Stimulated activated memory B cell treated with anti-CD40 and anti-IgM and Interleukin-4, amounts not matched to agents 10 μg/mL and 1 μg/mL and 100 μg/mL, for 72 hours (primary cell): ENCODE data around the gene MIER2.

ENCODE experiments used
- ATAC-seq: fragments of 150-1000 bp; cut with Tn5 transposase; 2 replicates; pipeline ENCODE4 v1.10.0; 2021
- H3K27ac Mint-ChIP-seq: one replicate; pipeline ENCODE4 v1.8.0; 2022; ENCODE audit warnings: mild to moderate bottlenecking, mixed read lengths
- H3K27me3 Mint-ChIP-seq: one replicate; pipeline ENCODE4 v1.8.0; 2022; ENCODE audit warnings: mixed read lengths
- H3K36me3 Mint-ChIP-seq: one replicate; pipeline ENCODE4 v1.8.0; 2022; ENCODE audit warnings: mixed read lengths
- H3K4me1 Mint-ChIP-seq: one replicate; pipeline ENCODE4 v1.8.0; 2022; ENCODE audit warnings: mixed read lengths
- H3K4me3 Mint-ChIP-seq: one replicate; pipeline ENCODE4 v1.8.0; 2022; ENCODE audit warnings: mild to moderate bottlenecking, moderate library complexity, mixed read lengths
- H3K9me3 Mint-ChIP-seq: one replicate; pipeline ENCODE4 v1.8.0; 2022; ENCODE audit warnings: mixed read lengths

The MIER2 gene

GRCh38 chr19:335486-336066, 9.0 kb downstream of the MIER2 start:
- no peaks in the 10 kb centered on the region for H3K9me3 Mint-ChIP-seq
- H3K27ac Mint-ChIP-seq = no peak overlapping the region
- ATAC-seq = no peak
- H3K4me3 Mint-ChIP-seq = no peak overlapping the region
- H3K36me3 Mint-ChIP-seq = peaks cover 67% of the 10 kb centered on the region
- H3K27me3 Mint-ChIP-seq = no peaks in the 10 kb centered on the region
- H3K4me1 Mint-ChIP-seq = peaks cover 28% of the 10 kb centered on the region

GRCh38 chr19:335072-335471, 9.5 kb downstream of the MIER2 start:
- Mint-ChIP-seq H3K27me3 (no peaks in the 10 kb centered on the region), H3K27ac (no peak overlapping the region), H3K9me3 (no peaks in the 10 kb centered on the region), H3K36me3 (peaks cover 66% of the 10 kb centered on the region), H3K4me3 (no peak overlapping the region), H3K4me1 (peaks cover 23% of the 10 kb centered on the region)
- ATAC-seq = no peak

GRCh38 chr19:334296-335071, 10.1 kb downstream of the MIER2 start:
- ATAC-seq = no peak
- Mint-ChIP-seq H3K27ac (no peak overlapping the region), H3K27me3 (no peaks in the 10 kb centered on the region), H3K4me3 (no peak overlapping the region), H3K9me3 (no peaks in the 10 kb centered on the region), H3K36me3 (peaks cover 66% of the 10 kb centered on the region), H3K4me1 (peaks cover 18% of the 10 kb centered on the region)

DNA sequence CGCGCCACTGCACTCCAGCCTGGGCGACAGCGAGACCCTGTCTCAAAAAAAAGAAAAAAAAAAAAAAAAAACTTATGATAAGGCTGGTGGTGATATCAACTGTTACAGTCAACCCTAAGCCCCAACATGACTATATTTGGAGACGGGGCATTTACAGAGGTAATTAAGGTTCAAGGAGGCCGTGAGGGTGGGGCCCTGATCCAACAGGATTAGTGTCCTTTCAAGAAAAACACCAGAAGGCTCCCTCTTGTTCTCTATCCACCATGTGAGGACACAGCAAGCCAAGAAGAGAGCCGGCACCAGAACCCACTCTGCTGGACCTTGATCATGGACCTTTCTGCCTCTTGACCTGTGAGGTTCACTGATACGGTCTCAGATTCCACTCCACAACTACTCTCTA, 14.1 kb downstream of the MIER2 start:
- no peak overlapping the region for H3K4me3 Mint-ChIP-seq
- H3K27ac Mint-ChIP-seq = no peak overlapping the region
- H3K9me3 Mint-ChIP-seq = peaks cover 7% of the 10 kb centered on the region
- H3K27me3 Mint-ChIP-seq = no peaks in the 10 kb centered on the region
- H3K4me1 Mint-ChIP-seq = no peaks in the 10 kb centered on the region
- peaks cover 74% of the 10 kb centered on the region for H3K36me3 Mint-ChIP-seq
- ATAC-seq = no peak

DNA sequence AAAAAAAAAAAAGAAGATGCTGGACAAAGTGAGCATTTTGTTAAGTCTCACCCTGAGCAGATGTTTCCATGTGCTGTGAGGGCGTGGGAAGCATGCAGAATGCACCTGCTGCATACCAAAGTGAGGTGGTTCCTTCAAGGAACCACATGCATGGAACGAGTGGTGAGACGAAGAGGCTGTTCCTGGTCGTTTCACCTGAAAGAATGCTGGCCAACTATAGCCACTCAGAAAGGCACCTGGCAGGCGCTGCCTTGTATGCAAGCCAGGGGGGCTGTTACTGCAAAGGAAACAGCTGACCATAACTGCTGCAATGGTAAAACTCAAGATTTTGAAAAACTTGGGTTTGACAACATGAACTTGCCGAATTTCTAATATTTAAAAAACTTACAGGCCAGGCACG, 14.7 kb downstream of the MIER2 start:
- no peaks in the 10 kb centered on the region for H3K4me1 Mint-ChIP-seq
- no peak overlapping the region for H3K27ac Mint-ChIP-seq
- H3K4me3 Mint-ChIP-seq = no peak overlapping the region
- H3K9me3 Mint-ChIP-seq = peaks cover 7% of the 10 kb centered on the region
- peaks cover 69% of the 10 kb centered on the region for H3K36me3 Mint-ChIP-seq
- no peak for ATAC-seq
- H3K27me3 Mint-ChIP-seq = no peaks in the 10 kb centered on the region

GRCh38 chr19:328025-328505, 16.5 kb downstream of the MIER2 start:
- Mint-ChIP-seq H3K36me3 (peaks cover 57% of the 10 kb centered on the region), H3K9me3 (peaks cover 7% of the 10 kb centered on the region), H3K4me3 (no peak overlapping the region), H3K4me1 (no peaks in the 10 kb centered on the region), H3K27ac (no peak overlapping the region), H3K27me3 (no peaks in the 10 kb centered on the region)
- no peak for ATAC-seq

- no peaks in the 10 kb centered on the region for H3K4me1 Mint-ChIP-seq
- no peaks in the 10 kb centered on the region for H3K27me3 Mint-ChIP-seq
- H3K9me3 Mint-ChIP-seq = peaks cover 7% of the 10 kb centered on the region
- H3K36me3 Mint-ChIP-seq = peaks cover 57% of the 10 kb centered on the region
- H3K27ac Mint-ChIP-seq = no peak overlapping the region
- ATAC-seq = no peak
- no peak overlapping the region for H3K4me3 Mint-ChIP-seq
Observed at GRCh38 chr19:327291-328024, 17.1 kb downstream of the MIER2 start.

DNA sequence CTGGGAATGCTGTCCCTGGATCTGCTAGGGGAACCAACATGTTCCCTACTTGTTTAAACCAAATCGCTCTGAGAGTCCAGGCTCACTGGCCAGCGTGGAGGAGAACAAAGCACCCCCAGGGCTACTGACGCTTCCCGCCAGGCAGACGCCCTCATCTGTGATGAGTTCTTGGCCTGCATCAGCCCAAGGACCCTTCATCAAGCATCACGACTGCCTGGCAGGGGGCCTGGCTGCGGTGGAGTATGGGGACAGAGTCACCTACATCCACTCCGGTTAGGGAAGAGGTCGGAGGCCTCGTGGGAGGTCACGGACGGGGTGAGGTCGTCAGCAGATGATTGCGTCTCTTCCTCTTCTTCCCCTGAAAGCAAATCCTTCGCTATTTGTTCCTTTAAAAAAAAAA, 17.7 kb downstream of the MIER2 start:
- no peak for ATAC-seq
- H3K27me3 Mint-ChIP-seq = no peaks in the 10 kb centered on the region
- no peak overlapping the region for H3K4me3 Mint-ChIP-seq
- H3K4me1 Mint-ChIP-seq = no peaks in the 10 kb centered on the region
- no peak overlapping the region for H3K27ac Mint-ChIP-seq
- peaks cover 57% of the 10 kb centered on the region for H3K36me3 Mint-ChIP-seq
- H3K9me3 Mint-ChIP-seq = peaks cover 7% of the 10 kb centered on the region

- H3K4me1 Mint-ChIP-seq = no peaks in the 10 kb centered on the region
- H3K9me3 Mint-ChIP-seq = peaks cover 7% of the 10 kb centered on the region
- no peak overlapping the region for H3K27ac Mint-ChIP-seq
- no peaks in the 10 kb centered on the region for H3K27me3 Mint-ChIP-seq
- H3K36me3 Mint-ChIP-seq = peaks cover 56% of the 10 kb centered on the region
- no peak for ATAC-seq
- H3K4me3 Mint-ChIP-seq = no peak overlapping the region
Observed at GRCh38 chr19:325937-326565, 18.5 kb downstream of the MIER2 start.

DNA sequence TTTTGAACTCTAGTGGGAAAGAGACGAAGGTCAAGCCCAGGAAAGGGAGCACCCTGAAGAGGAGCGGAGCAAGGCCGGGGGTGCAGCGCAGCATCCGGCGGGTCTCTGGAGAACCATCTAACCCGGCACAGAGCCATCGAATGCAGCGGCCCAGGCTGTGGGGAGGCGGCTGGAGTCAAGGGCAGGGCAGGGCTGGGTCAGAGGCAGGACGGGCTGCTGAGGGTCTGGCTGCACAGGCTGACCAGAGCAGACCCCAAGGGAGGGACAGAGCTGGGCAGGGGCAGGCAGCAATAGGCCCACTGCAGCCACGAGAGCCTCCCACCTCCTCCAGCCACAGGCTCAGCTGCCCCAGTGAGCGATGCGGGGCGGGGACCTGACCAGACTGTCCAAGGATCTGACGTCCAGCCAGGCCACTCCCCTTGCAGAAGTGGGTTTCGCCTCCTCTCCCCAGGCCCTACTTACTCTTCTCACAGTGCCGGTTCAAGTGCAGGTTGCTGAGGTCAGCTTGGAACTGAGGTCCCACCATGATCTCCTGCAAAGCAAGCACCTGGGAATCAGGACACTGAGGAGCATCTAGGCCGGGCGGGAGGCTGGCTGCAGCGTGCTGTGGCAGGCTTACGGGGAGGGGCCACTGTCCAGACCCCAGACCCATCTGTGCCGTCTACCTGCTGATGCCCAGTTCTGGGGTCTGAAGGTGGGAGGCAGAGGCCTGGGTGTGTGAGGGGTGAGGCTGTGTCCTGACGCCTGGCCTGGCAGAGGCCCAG, 19.2 kb downstream of the MIER2 start:
- Mint-ChIP-seq H3K27ac (no peak overlapping the region), H3K4me3 (no peak overlapping the region), H3K27me3 (no peaks in the 10 kb centered on the region), H3K36me3 (peaks cover 56% of the 10 kb centered on the region), H3K4me1 (no peaks in the 10 kb centered on the region), H3K9me3 (peaks cover 7% of the 10 kb centered on the region)
- no peak for ATAC-seq

GRCh38 chr19:324716-325115, 19.9 kb downstream of the MIER2 start:
- no peak overlapping the region for H3K4me3 Mint-ChIP-seq
- peaks cover 57% of the 10 kb centered on the region for H3K36me3 Mint-ChIP-seq
- H3K27ac Mint-ChIP-seq = no peak overlapping the region
- no peaks in the 10 kb centered on the region for H3K4me1 Mint-ChIP-seq
- H3K27me3 Mint-ChIP-seq = no peaks in the 10 kb centered on the region
- no peak for ATAC-seq
- peaks cover 7% of the 10 kb centered on the region for H3K9me3 Mint-ChIP-seq

DNA sequence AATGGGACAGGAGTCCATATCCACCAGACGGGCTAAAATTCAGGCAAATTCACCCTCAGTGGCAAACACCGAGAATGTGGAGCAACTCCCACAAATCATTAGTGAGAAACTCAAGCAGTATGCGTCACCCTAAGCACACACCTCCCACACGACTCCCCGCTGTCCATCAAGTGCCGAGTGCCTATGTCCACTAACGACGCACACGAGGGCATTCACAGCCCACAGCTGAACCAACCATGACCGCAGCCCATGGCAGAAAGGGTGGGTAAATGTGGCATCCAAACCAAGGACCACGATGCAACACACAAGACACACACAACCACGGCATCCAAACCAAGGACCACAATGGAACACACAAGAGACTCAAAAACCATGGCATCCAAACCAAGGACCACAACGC, 22.0 kb downstream of the MIER2 start:
- Mint-ChIP-seq H3K27me3 (no peaks in the 10 kb centered on the region), H3K4me3 (no peak overlapping the region), H3K4me1 (no peaks in the 10 kb centered on the region), H3K27ac (no peak overlapping the region), H3K36me3 (peaks cover 55% of the 10 kb centered on the region), H3K9me3 (peaks cover 7% of the 10 kb centered on the region)
- ATAC-seq = no peak

GRCh38 chr19:318509-318774, 26.2 kb downstream of the MIER2 start:
- Mint-ChIP-seq H3K27ac (no peak overlapping the region), H3K9me3 (peaks cover 7% of the 10 kb centered on the region), H3K27me3 (no peaks in the 10 kb centered on the region), H3K4me3 (no peak overlapping the region), H3K36me3 (peaks cover 74% of the 10 kb centered on the region), H3K4me1 (no peaks in the 10 kb centered on the region)
- ATAC-seq = no peak

DNA sequence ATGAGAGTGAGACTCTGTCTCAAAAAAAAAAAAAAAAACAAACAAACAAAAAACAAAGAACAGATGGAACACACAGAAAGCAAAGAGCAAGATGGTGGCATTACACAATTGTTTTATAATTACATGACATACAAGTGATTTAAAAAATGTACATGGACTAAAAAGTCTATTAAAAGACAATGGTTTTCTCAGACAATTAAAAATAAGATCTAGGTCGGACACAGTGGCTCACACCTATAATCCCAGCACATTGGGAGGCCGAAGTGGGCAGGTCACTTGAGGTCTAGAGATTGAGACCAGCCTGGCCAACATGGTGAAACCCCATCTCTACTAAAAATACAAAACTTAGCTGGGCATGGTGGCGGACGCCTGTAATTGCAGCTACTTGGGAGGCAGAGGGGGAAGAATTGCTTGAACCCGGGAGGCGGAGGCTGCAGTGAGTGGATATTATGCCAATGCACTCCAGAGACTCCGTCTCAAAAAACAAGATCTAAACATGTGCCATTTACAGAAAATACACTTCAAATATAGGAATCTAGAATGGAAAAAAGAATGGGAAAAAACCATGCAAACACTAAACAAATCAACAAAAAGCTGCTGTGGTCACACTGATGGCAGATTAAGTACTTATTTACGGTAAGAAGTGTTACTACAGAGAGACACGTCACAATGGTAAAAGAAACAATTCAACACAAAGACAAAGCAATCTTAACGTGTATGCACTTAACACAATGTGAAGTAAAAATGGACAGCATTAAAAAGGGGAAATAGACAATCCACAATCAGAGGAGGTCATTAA, 26.7 kb downstream of the MIER2 start:
- Mint-ChIP-seq H3K27ac (no peak overlapping the region), H3K9me3 (peaks cover 7% of the 10 kb centered on the region), H3K4me3 (no peak overlapping the region), H3K4me1 (no peaks in the 10 kb centered on the region), H3K27me3 (no peaks in the 10 kb centered on the region), H3K36me3 (peaks cover 78% of the 10 kb centered on the region)
- no peak for ATAC-seq
